Stimulated activated CD4-positive, alpha-beta T cell treated with anti-CD3 and anti-CD28 coated beads, Interleukin-4, amount 100 ng/mL, for 4 hours (primary cell): Measurements from ENCODE around the gene DAZ4.
"Not testable (repeated sequence)": the region's sequence is repeated elsewhere in the genome, so short reads cannot be mapped to it uniquely, and the experiment has no call there.

ENCODE experiments used
- DNase-seq, 2 experiments: peaks; one replicate each; pipeline ENCODE4 v3.0.0-alpha.2; 2020

The DAZ4 gene, protein sequence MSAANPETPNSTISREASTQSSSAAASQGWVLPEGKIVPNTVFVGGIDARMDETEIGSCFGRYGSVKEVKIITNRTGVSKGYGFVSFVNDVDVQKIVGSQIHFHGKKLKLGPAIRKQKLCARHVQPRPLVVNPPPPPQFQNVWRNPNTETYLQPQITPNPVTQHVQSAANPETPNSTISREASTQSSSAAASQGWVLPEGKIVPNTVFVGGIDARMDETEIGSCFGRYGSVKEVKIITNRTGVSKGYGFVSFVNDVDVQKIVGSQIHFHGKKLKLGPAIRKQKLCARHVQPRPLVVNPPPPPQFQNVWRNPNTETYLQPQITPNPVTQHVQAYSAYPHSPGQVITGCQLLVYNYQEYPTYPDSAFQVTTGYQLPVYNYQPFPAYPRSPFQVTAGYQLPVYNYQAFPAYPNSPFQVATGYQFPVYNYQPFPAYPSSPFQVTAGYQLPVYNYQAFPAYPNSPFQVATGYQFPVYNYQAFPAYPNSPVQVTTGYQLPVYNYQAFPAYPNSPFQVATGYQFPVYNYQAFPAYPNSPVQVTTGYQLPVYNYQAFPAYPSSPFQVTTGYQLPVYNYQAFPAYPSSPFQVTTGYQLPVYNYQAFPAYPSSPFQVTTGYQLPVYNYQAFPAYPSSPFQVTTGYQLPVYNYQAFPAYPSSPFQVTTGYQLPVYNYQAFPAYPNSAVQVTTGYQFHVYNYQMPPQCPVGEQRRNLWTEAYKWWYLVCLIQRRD

DNA sequence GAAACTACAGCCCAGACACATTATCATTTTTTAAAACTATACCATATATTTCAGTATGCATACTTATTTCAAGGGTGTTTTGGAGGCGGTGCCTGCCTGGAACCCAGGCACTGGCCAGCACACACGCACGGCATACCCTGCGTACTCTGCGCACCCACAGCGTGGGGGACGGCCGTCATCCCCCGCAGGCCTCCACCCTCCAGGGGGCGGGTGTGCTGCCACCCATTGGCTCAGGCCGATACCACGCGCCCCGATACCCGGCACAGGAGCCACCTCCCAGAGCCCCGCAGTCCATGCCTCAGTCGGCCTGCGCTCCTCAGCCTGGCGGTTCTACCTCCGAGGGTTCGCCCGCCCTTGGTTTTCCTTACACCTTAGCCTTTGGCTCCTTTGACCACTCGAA is at the start of gene DAZ4:
Gene DAZ4, plus strand, starts transcription at position 301 of the 400 bp plus-strand sequence. CDS start 208 bp downstream, outside the sequence.
- DNase-seq = not testable (repeated sequence)

GRCh38 chrY:24813293-24813692 is 20.4 kb upstream of the DAZ4 start, which contains the start of gene DAZ3:
Gene DAZ3 (minus strand): TSS chrY:24813393. CDS start chrY:24813185, 208 bp downstream.
- not testable (repeated sequence) for DNase-seq

- not testable (repeated sequence) for DNase-seq
Observed at GRCh38 chrY:24821836-24822235, 11.9 kb upstream of the DAZ4 start.

DNA sequence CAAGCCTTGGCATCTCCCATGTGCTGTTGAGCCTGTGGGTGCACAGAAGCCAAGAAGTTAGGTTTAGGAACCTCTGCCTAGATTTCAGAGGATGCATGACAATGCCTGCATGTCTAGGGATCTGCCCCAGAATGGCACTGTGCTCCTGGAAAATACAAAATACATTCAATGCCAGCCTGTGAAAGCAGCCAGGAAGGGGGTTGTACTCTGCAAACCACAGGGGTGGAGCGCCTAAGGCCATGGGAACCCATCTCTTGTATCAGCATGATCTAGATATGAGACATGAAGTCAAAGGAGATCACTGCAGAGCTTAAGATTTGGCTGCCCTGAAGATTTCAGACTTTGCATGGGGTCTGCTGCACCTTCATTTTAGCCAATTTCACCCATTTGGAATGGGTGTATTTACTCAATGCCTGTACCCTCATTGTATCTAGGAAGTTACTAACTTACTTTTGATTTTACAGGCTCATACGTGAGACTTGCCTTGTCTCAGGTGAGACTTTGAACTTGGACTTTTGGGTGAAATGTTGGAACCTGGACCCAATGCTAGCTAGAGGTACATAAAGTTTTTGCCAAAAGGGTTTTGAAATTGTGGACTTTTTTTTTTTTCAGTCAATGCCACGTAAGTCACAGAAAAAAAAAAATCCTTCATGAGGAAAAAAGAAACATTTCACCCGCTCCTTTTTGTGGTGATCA is 9.4 kb upstream of the DAZ4 start:
- not testable (repeated sequence) for DNase-seq

DNA sequence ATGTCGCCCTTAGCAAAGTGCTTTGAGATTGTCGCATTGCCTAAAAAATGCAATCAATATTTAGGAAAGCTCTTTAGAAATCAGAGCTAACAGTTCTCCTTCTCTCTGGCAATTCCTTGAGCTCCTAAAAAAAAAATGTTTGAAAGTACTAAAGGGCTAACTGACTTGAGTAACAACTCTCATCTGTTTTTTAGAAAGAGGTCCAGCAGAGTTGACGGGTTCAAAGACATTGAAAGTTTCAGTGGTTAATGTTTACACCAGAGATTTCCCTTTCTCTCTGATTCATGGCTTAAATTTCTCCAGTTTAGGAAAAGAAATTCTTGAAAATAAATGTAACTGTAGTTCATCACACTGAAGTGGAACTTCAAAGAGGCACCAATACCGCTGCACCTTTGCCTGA is 8.7 kb upstream of the DAZ4 start:
- not testable (repeated sequence) for DNase-seq
